Right forelimb (tissue), 1 donor: Measurements from ENCODE around the gene UFSP1.

Source experiments
- DNase-seq: peaks from one replicate; pipeline ENCODE4 v3.0.0-alpha.2; 2018

Gene UFSP1

DNA sequence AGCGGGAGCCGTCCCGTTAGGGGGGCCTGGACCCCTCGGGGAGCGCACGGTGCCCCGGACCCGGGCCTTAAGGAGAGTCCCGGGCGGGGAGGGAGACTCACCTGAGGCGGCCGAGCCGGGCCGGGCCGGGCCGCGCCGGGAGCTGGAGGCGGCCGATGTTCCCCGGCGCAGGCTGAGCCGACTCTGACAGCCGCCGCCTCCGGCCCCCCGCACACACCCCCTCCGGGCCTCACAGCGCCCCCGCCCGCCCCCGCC is 6.1 kb upstream of the UFSP1 start, which contains the start of gene ACHE:
Gene ACHE (minus strand): TSS at position 188 of the 255 bp plus-strand sequence. CDS start 1,656 bp downstream, outside the sequence.
- DNase-seq, result no peak

DNA sequence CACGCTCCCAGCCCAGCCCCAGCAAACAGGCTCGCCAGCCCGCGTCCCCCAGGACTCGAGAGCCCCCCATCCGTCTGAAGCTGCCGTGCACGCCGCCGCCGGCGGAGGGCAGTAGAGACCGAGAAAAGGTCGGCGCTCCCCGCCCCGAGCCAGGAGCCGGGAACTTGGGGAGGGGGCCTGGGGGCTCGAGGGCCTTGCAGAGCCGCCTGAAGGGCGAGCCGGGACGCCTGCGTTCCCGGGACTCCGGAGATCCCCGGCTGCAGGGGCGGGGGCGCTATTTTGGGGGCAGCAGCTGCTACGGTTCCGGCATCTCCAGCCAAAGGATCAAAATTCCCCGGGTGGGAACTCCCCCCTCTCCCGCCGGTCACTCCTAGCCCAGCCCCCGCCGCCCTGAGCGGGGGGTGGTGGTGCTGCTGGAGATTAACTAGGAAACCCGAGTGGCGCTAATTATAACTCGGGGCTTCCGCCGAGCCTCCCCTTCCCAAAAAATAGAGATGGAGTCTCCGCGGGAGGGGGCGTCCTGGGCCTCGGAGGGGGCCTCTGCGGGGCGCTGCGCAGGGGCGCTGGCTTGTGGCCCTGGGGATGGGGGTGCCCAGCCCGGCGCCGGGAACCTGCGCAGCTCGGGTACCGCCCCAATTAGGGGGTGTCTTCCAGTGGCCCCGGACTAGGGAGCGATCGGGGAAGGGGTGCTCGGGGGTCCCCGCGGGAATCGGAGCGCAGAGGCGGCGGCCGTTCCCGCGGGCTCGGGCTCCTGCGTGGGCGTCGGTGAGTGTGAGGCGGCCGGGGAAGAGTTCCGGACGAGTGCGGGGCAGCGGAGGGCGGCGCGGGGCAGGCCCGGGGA is 5.6 kb upstream of the UFSP1 start:
- DNase-seq, result peak; percentile 84

DNA sequence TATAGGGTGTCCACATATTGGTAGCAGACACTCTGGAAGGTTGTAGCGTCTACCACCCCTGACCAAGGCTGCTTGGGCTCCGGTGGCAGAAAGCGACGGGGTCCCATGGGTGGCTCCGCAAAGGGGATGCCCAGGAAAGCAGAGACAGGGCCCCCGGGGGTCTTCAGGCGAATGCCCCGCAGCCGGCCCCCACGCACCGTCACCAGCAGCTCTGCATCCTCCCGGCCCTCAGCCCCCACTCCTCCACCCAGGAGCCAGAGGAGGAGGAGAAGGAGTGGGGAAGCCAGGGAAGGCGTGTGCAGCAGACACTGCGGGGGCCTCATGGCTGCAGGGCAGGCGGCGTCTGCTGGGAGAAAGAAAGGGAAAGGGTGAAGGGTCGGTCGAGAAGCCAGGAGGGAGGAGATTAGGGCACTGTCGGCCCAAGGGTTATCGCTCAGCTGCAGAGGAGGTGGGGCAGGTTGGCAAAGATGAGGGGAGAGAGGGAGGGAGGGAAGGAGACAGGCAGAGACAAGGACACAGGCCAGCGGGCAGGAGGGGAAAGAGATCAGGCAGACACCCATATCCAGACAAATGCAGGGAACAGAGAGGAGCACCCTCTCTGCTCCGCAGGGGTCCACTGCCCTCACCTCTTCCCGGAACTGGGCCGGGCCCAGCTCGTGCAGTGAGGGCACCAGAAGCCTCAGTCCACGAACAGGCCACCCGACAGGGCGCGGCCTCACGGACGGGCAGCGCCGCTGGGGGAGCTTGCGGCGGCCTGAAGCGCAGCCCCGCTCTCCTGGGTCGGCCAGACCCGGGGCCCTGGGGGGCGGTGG is 4.6 kb upstream of the UFSP1 start:
- no peak for DNase-seq

DNA sequence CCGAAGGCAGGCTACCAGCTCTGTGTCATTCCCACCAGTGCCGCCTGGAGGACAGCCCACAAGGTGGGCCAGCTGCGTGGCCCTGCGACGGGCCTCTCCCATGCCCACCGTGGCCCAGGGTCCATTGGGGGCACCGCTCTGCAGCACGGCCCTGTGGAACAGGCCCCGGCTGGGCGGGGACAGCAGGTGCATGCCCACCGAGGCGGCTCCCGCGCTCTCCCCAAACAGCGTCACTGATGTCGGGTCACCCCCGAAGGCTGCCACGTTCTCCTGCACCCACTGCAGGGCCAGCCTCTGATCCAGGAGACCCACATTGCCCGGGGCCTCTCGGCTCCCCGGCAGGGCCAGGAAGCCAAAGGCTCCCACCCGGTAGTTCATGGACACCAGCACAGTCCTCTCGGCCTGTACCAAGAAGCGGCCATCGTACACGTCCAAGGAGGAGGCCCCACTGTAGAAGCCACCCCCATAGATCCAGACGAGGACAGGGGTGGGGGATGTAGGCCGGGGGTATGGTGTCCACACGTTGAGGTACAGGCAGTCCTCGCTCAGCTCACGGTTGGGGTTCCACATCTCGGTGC is 3.9 kb upstream of the UFSP1 start:
- DNase-seq, result no peak

DNA sequence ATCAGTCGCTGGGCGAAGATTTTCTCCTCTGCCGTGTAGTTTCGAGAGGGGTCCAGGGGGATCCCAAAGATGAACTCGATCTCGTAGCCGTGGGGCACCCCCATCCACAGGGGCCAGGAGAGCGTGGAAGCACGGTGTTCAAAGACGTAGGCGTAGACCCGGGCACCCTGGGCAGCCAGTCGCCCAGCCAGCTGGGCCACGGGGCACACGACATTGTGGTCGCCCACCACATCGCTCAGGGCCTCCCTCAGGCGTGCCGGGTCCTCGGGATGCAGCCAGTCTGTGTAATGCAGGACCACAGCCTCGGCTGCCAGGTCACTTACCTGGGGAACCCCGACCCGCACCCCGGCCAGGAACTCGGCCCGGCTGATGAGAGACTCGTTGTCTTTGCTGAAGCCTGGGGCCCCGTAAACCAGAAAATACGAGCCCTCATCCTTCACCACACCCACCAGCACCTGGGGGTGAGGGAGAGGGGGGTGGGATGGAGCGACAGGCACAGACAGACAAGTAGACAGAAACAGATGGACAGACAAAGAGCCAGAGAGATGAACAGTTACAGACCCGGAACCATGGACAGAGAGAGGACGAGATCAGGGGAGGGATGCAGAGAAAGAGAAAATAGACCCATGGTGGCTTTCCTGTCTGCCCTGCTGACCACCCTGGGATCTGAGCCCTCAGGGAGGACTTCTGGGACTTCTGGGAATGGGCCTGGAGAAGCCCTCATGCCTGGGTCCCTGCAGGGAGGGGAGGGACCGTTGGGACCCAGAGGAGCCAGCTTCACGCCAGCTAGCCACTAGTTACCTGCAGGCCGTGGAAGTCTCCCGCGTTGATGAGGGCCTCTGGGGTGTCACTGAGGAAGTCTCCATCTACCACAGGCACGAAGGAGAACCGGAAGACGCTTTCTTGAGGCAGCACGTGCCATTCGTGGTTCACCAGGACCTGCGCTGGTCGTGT is 3.1 kb upstream of the UFSP1 start:
- DNase-seq, result no peak

DNA sequence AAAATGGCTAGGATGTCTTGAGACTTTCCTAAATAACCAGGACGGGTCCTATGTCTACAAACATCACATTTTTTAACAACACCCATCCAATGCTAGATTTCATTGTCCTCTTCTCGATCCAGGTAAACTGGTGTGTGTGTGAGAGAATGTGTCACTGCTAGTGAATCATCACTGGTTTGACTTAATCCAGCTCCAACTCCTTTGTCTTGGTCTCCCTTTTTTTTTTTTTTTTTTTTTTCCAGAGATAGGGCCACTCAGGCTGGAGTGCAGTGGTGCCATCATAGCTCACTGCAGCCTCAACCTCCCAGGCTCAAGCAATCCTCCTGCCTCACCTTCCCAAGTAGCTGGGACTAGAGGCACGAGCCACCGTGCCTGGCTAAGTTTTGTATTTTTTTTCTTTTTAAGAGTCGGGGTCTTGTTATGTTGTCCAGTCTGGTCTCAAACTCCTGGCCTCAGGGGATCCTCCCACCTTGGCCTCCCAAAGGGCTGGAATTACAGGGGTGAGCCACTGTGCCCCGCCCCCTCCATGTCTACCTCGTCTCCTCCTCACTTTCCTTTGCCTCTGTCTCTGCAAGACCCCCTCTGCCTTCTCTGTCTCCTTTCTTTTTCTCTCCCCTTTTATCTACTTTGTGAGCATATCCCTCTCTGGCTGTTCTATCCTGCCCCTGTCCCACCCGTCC is 2.2 kb upstream of the UFSP1 start:
- DNase-seq, result no peak

DNA sequence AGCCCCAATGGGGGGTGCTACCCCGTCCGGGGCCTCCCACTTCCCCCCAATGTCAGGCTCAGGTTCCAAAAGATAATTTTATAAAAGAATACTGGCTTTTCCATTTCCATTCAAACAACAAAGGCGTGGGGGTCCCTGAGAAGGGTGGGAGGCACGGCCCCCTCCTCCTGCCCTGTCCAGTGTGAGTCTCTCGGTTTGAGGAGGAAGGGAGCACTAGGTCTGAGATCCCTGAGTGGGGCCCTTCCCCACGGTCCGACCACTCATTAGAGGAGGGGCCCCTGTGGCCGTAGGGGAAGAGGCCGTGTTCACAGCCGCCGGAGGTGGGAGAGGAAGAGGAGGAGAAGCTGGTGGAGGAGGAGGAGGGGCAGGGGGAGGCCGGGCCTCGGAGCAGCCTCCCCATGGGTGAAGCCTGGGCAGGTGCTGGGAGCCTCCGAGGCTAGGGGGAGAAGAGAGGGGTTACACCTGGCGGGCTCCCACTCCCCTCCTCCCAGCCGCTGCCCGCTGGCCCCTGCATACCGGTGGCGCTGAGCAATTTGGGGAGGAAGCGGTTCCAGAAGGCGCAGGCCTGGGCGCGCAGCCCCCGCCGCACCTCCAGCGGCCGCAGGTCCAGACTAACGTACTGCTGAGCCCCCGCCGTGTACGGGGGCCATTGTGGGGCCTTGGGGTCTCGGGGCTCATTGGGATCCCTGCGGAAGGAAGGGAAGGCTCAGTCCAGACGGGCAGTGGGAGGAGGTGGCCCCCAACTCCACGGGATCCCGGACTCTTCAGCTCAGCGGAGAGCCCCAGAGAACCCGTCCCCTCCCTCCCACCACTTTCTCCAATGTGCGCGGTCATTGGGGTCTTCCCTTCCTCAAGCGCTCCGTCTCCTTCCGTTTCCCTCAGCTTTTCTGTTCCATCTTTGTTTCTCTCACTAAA is 1.4 kb upstream of the UFSP1 start:
- DNase-seq, result peak; percentile 58

DNA sequence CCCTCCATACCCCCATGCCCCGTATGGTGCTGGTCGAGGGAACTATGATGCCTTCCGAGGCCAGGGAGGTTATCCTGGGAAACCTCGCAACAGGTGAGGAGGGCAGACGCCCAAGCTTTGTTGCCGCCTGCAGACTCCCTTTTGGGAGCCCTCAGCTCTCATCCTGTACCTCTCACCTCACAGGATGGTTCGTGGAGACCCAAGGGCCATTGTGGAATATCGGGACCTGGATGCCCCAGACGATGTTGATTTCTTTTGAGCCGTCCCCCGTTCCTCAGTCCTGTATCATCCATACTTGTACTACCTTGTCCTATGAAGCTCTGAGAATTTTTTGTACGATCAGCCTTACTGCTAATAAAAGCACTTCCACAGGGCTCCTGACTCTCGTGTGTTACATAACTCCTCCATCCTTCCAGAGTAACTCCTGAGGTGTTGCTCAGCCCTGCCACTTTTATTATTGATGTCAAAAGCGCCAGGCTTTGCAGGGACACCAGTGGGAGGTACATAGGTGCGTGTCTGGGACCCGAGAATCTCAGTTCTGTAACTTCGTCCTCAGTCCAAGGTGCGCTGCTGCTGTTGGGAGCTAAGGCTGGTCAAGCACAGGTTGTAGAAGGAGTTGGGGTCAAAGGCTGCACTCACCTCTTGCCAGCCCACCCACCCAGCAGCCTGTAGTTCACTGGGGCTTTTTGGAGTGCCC is 1.1 kb downstream of the UFSP1 start:
- peak; percentile 44 for DNase-seq

DNA sequence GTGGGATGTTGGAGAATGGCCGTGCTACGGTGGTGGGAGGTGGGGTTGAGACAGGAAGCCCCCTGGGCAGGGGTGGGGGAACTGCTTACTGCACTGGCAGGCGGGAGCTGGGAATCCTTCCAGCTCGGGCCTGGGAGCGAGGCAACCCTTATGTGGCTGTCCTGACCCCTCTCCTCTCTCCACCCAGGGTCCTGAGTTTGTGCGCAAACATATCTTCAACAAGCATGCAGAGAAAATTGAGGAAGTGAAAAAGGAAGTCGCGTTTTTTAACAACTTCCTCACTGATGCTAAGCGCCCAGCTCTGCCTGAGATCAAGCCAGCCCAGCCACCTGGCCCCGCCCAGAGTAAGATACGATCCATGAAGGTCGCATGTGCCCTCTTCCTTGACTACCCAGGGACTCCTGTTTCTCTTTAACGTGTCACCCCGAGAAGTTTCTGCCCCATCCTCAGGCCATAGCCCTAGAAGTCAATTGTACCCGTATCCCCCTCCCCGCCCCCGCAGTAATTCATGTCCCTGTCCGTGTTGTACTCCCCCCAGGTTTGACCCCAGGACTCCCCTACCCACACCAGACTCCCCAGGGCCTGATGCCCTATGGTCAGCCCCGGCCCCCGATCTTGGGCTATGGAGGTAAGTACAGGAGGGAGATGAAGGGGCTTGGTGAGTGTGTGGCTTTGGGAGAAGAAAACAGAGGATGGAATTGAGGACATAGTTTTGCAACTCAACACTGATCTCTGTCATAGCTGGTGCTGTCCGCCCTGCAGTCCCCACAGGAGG is 1.8 kb downstream of the UFSP1 start:
- no peak for DNase-seq

DNA sequence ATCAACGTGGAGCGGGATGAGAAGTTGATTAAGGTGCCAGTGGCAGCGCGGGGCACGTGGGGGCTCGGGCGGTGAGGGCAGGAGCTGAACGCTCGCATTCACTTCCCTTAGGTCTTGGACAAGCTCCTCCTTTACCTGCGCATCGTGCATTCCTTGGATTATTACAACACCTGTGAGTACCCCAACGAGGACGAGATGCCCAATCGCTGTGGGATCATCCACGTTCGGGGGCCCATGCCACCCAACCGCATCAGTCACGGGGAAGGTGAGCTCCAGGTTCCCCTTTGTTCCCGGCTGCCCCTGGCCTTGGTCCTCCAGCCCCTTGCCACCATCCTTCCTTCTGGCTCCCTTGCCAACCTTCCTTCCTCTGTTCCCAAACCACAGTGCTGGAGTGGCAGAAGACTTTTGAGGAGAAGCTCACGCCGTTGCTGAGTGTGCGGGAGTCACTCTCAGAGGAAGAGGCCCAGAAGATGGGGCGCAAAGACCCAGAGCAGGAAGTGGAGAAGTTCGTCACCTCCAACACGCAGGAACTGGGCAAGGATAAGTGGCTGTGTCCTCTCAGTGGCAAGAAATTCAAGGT is 2.5 kb downstream of the UFSP1 start:
- no peak for DNase-seq

DNA sequence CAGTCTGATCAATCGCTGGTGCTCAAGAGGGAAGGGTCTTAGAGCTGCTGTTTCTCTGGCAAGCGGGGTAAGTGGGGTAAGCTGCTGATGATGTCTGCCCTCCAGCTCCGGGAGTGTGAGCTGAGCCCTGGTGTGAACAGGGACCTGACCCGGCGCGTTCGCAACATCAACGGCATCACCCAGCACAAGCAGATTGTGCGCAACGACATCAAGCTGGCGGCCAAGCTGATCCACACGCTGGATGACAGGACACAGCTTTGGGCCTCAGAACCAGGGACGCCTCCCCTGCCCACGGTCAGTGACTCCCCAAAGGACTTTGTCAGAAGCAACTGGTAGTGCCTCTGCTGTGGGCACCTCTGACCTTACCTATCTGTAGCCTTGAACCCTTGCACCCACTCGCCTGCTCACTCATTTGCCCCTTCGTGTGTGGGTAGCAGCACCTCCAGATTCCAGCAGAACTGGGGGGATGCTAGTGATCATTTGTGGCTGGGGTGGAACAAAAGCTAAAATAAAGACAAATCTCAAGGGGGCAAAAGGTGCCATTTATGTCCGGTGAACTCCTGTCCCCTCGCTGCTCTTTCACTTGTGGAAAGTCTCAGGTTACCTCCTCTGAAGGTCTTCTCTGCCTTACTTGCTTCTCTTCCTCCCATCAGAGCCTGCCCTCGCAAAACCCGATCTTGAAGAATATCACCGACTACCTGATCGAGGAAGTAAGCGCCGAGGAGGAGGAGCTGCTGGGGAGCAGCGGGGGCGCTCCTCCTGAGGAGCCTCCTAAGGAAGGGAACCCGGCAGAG is 3.2 kb downstream of the UFSP1 start:
- DNase-seq, result no peak

DNA sequence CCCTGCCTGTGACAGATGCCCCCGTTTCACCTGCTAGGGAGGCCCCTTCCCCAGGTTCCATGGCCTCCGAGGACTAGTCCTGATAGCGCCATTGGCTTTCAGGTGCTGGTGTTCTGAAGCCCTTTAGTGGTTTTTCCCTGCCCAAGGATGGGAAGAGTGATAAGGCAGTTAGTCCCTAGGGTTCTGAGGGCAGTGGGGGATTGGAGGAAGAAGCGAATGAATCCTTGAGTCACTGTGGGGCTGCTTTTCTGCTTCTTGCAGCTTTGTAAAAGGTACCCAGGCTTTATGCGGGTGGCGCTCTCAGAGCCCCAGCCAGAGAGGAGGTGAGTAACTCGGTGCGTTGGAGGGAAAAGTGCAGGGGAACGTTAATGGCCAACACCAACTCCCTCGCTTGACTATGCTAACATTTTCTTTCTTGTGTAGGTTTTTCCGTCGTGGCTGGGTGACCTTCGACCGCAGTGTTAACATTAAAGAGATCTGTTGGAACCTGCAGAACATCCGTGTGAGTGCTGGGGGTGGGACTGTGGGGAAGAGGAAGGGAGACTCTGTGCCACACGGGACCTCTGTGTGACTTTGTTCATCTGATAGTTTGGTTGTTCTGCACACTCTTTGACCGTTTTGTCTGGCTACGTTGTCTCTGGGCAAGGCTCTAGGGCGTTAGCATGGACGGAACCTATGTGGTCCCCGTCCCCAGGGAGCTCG is 3.9 kb downstream of the UFSP1 start:
- no peak for DNase-seq

DNA sequence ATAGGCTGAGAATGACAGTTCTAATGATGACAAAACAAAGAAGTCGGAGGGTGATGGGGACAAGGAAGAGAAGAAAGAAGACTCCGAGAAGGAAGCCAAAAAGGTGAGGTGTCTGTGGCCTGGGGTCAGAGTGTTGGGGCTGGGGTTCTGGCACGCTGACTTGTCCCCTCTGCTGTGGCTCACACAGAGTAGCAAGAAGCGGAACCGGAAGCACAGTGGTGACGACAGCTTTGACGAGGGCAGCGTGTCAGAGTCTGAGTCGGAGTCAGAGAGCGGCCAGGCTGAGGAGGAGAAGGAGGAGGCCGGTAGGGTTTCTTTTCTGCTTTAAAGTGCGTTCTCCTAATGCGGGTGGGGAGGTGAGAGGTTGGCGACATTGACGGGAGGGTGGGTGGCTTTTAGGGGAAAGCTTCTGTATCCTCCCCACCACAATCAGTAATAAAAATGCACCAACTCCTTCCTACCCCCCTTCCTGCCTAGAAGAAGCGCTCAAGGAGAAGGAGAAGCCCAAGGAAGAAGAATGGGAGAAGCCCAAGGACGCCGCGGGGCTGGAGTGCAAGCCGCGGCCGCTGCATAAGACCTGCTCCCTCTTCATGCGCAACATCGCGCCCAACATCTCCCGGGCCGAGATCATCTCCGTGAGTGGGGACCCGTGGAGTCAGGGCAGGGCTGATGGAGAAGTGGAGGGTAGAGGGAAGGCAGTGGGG is 4.6 kb downstream of the UFSP1 start:
- DNase-seq, result no peak

DNA sequence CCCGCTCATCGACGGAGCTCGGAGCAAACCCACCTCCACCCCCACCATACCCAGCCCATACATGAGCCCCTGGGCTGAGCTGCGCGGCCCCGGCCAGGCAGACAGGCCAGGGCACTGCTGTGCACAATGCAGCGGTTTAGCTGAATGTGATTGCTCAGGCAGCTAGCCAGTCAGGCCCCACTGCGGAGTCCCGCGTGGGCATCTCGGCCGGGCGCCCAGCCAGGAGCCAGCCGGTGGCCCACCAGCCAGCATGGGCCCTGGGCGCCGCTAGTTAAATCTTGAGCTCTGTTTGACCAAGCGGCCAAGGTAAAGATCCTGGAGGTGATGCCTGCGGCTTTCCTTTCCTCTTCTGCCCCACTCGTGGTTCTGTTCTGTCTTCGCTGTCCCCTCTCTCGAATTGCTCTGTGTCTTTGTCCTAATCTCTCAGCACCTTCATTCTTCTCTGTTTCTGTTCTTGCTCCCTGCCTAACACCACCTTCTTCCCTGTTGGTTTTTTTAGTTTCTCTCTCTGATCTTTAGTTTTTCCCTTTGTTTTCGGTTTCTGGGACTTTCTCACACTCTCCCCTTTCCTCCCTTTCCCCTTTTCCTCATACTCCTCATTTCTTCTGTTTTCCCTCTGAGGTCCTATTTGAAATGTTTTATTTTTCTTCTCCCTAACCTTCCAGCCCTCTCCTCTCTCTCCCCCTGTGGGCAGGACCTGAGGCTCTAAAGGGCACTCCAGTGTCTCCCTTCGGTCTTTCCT is 6.6 kb downstream of the UFSP1 start:
- DNase-seq, result no peak

DNA sequence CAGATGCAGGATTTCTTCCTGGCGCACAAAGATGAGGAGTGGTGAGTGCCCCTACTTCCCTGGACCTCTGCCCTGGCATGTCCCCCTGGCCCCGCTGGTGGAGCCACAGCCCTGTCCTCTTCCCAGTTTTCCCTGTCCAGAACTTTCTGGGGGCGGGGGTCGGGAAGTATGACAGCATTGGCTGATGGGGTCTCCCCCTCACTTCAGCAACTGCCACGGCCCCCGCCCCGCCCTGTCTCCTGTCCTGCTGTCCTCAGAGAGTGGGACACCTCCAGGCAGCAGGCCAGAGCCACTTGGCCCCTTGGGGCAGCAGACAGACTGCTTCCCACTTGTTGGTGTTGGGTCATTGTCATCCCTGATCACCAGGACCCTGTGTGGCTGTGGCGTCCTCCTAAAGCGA is 7.3 kb downstream of the UFSP1 start:
- DNase-seq, result no peak

DNA sequence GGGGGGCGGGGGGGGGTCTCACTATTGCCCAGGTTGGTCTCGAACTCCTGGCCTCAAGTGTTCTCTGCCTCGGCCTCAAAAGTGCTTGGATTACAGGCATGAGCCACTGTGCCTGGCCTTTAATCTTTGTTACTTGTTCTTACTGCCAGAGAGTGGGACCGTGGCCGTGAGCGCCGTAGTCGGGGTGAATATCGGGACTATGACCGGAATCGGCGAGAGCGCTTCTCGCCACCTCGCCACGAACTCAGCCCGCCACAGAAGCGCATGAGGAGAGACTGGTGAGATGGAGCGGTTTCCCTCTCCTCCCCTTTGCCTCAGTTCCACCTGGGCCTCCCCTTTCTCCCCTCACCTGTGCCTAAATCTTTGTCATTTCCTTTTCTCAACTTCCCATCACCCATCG is 8.4 kb downstream of the UFSP1 start:
- no peak for DNase-seq
